Renal cortical epithelial cell (primary cell): ENCODE data around the gene KIAA1549. TPM values are rescaled to one million over a fixed set of nuclear protein-coding genes. Genes with fewer than 3 reads are reported as not detected.
A peak's percentile ranks its signal among the peaks of the same experiment; 100 is the strongest.
"Not testable (repeated sequence)": the region's sequence is repeated elsewhere in the genome, so short reads cannot be mapped to it uniquely, and the experiment has no call there.

Experiments used
- DNase-seq: peaks from one replicate; pipeline ENCODE4 v3.0.0-alpha.2; 2011; ENCODE audit warnings: low read depth
- total RNA-seq: library from RNA; depleted of rRNA; stranded (reverse); fragments of >200 nt; gene quantifications from 2 replicates; pipeline ENCODE4 v1.2.3, GENCODE V29; 2014

KIAA1549 gene
- total RNA-seq, 1 donor from 2014 or later = 10.1 TPM

DNA sequence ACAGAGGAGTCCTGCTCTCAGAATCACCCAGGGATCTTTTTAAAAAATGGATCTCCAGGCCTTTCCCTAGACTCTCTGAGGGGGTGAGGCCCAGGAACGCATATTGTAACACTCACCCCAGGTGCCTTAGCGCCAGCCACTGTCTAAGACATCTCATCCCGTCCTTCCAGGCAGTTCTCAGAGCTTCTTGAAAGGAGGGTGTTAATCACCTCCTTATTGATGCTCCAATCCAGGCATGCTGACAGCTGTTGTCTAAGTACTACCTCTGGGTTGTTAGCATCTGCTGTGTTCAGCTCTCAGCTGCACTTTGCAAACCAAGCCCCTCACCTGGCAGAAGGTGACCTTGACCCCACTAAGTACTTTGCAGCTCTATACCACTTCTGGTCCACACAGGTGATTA lies 36.0 kb downstream of the KIAA1549 start:
- DNase-seq = no peak

DNA sequence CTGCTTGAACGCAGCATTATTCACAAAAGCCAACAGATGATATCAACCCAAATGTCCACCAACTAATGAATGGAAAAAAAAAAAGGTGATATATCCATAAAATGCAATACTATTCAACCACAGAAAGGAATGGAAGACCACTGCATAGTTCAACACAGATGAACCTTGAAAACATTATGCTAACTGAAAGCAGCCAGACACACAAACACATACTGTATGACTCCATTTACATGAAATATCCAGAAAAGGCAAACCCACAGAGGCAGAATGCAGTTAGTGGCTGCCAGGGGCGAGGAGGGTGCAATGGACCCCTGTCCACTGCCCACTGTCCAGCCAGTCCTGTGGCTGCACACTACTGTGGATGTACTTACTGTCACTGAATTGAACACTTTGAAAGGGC lies 36.6 kb downstream of the KIAA1549 start:
- no peak for DNase-seq

DNA sequence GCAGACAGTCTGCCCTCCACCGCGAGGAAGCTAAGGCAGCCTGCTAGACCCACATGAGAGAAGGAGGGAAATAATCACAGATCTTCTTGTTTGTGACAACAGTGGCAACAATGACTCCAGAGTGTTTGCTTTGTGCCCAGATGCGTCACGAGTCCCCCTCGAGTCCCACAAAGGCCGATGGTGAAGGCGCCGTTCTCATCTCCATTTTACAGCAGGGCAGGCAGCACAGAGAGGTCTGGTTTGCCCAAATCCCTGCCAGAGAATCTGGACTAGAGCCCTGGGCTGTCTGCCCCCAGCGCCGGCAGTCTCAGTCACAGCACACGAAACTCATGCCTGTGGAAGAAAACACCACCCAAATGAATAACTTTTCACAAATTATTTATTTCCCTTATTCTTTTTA lies 38.1 kb downstream of the KIAA1549 start:
- no peak for DNase-seq

DNA sequence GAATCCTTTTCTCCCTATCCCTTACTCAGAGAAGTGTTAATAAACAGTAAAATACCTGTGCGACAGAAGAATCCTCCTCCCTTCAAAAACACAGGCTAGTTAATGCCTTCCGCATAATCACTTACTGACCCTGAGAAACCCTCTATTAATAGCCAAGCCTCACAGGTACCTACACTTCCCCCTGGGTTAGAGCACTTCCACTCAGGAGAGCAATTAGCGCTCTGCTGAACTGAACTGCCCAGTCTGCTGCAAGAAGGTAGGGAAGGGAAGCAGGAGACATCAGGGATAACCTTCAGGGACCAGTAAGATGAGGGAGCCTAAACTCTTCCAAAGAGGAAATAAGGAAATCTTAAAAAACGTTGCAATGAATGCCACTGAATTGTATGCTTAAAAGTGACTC lies 39.6 kb downstream of the KIAA1549 start:
- peak; percentile 8 for DNase-seq

DNA sequence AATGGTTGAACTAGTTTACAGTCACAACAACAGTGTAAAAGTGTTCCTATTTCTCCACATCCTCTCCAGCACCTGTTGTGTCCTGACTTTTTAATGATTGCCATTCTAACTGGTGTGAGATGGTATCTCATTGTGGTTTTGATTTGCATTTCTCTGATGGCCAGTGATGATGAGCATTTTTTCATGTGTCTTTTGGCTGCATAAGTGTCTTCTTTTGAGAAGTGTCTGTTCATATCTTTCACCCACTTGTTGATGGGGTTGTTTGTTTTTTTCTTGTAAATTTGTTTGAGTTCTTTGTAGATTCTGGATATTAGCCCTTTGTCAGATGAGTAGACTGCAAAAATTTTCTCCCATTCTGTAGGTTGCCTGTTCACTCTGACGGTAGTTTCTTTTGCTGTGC lies 40.6 kb downstream of the KIAA1549 start:
- DNase-seq = not testable (repeated sequence)

DNA sequence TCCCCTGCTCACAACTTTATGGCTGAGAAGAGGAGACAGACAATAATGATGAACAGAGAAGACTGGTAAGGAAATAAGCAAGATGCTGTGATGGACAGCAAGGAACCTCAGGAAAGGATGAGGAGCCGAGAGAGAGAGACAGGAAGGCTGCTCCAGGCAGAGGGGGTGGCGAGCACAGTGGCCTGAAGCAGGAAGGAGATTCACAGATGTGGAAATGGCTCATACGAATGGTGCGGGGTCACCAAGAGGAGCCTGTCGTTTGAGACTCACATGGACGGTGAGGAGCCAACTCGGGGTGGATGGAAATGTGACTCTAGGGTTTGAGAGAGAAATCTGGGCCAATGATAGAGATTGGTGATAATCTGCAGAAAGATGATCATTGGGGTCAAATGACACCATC lies 43.7 kb downstream of the KIAA1549 start:
- DNase-seq = no peak

DNA sequence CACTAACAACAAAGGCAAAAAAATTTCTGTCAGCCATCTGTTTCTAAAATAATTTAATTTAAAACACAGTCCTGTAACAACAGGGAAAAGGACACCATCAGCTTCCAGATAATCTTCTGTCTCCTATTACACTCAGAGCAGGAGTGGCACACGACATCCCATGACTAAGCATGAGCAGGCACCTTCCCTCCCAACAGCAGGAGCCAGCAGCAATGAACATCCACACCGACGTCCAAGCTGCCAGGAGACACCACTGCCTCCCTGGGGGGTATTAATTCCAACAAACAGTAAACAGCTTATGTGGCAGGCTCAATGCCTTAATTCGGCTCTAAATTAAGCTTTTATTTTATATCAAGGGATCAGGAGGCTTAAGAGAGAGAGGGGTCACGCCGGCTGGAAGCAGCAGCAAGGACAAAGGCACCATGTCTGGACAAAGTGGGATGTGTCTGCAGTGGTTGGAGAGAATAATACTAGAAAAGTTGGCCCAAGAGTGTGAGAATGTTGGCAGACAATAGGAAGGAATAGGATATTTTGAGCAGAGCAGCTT lies 45.7 kb downstream of the KIAA1549 start:
- DNase-seq = peak; percentile 83

DNA sequence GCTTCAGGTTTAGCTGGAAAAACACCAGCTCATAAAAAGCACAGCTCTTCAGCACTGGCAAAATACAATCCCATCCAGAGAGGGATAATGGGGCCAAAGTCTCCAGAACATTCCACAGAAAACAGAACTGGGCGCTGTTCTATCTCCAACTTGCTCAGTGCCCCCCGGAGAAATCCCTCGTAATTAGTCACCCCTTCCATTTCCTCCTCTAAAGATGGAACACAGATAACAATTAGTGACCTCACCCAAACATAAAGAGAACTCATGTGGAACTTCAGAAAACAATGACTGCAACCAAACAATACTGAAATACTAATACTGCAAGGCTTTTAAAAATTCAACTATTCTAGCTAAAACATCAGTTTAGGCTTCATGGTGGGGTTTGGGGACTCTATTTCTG lies 46.3 kb downstream of the KIAA1549 start:
- DNase-seq = peak; percentile 74

DNA sequence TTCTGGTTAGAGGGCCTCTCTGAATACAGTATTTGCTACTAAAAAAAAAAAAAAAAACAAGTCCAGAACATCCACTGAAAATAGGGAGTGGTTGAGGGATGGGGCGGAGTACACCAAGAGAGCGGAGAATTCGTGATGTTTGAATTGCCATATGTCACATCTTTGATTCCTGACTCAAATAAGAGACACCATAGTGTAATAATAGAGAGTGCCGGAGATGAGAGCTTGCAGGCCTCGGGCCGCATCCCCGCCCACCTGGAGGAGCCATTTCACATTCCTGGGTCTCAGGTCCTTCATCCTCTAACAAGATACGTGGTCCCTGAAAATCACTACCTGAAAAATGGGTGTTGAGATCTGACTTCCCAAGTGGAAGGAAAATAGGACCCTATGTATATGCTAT lies 46.8 kb downstream of the KIAA1549 start:
- DNase-seq = no peak

DNA sequence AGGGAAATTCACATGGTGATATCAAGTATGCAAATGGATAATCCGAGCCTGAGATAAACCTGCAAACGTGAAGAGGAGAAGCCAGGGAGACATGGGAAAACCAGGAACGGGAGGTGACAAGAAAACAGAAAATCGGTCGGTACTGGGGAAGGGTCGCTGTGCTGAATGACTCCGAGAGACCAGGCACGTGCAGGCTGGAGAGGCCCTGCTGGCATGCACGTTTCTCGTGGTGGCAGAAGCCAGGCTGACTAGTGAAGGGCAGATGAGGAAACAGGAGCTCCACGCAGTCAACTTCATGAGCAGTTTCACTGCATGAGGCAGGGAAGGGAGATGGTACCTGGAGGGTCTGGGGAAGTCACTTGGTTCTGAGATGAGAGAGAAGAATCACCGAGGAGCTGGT lies 48.3 kb downstream of the KIAA1549 start:
- DNase-seq = no peak

DNA sequence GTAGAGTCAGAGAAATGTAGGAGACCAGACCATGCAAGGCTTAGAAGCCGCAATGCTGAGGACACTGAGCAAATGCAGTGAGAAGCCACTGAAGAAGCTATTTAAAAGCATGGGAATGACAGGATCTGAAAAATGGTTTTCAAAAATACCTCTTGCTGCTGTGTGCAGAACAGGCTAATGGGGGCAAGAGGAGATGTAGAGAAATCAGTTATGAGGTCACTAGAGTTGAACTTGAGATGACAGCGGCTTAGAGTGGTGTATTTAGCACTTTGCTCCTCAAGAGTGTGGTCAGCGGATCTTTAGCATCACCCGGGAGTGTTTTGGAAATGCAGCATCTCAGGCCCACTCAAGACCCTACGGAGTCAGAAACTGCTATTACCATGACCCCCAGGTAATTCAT lies 48.8 kb downstream of the KIAA1549 start:
- DNase-seq = no peak

DNA sequence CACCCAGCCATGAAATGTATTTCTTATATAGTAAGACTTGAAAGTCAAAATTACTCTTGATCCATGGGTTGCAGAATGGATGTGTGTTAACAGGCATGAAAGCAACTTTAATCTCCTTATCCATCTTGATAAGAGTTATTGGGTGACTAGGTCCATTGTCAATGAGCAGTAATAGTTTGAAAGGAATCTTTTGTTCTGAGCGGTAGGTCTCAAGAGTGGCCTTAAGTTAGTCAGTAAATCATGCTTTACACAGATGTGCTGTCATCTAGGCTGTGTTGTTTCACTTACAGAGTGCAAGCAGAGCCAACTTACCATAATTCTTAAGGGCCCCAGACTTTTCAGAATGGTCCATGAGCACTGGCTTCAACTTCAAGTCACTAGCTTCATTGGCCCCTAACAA lies 51.2 kb downstream of the KIAA1549 start:
- no peak for DNase-seq

DNA sequence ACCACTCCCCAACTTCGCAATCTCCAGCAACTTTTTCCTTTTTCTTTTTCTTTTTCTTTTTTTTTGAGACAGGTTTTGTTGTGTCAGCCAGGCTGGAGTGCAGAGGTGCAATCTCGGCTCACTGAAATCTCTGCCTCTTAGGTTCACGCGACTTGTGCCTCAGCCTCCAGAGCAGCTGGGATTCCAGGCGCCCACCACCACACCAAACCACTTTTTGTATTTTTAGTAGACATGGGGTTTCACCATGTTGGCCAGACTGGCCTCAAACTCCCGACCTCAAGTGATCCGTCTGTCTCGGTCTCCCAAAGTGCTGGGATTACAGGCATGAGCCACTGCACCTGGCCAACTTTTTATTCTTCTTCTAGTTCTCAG lies 55.0 kb downstream of the KIAA1549 start:
- no peak for DNase-seq

DNA sequence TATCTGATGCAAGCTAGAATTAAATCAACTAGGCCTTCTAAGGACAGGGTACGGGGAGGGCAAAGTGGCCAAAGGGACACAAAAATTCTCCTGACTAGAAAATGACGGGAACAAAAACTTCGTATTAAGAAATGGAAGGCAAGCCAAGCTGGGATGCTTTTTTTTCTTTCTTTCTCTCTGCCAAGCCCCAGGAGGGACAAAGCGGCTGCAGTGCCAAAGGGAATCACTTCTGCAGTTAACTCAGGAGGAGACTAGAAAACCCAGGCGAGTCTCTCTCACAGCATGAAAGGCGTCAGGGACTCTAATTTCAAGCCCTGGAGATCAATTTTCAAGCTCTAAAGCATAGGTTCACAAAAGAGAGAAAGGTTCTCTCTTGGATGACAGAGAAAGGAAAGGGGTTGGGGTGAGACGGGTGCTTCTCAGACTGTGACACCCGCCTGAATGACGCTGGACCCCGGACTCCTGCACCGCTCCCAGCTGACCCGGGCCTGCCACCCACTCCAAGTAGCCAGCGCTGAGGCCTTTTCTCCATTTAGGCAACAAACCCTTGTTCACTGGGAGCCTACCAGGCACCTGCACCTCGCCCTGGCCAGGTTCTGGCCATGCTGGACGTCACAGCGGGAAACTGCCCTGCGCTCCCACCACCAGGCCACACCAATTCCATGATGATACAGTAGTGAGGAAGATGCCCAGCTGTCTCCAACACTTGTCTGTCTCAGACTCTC lies 56.5 kb downstream of the KIAA1549 start:
- DNase-seq = no peak

DNA sequence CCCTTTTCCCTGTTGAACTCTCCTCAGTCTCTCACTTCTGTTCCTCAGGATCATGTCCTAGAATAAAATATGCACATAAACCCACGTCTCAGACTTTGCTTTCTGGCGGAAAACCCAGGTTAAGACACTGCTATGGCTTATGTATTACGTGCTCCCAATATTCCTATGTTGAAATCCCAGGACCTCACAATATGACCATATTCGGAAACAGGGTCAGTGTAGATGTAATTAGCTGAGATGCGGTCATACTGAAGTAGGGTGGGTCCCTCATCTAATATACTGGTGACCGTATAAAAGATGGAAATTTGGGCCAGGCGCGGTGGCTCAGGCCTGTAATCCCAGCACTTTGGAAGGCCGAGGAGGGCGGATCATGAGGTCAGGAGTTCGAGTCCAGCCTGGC lies 59.9 kb downstream of the KIAA1549 start:
- no peak for DNase-seq

DNA sequence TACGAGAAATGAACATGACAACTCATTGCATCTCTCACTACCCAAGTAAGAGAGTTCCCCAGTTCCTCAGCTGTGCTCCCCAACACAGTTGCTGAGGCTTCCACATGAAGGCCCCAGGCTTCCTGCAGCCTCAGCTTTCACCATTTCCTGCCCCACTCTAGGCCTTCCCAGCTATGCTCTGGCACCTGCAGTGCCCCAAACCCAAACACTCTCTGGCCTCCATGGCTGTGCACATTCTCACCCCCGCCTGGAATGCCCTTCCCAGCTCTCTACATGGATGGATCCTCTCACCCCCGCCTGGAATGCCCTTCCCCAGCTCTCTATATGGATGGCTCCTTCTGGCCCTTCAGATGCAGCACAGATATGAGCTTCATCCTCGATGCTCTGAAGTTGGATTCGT lies 61.3 kb downstream of the KIAA1549 start:
- DNase-seq = no peak

DNA sequence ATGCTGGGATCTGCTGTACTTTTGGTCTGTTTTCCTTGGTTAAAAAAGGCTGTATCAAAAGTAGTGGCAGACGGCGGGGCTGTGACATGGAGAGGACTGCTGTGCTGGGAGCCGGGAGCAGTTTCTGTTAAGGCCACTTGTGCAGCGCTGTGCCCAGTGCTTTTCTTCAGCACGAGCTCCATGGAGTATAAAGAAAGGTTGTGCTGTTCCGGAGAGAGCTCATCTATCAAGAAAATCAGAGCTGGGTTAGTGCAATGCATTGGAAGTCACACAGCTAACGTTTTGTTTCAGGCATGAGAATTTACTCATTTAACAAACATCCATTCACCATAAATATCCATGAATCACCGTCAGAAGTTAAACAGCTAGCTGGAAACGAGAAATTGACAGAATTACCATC lies 62.0 kb downstream of the KIAA1549 start:
- no peak for DNase-seq

DNA sequence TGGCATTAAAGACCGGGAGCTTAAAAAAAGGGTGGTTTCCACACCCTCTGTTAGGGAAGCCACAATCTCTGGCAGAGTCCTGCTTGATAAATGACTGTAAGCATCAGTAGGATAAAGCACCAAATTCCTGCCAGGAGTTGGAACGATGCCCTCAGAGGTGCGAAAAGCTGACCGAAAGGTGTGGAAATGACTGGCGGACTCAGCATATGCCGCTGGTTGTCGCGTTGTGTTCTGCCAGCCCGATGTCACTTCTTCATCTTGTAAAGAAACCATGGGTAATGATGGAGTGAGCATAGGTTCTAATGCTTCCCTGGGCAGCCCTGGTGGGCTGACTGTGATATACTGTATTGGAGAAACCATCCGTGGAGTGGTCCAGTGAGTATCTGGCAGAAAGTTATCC lies 62.4 kb downstream of the KIAA1549 start:
- DNase-seq = no peak

DNA sequence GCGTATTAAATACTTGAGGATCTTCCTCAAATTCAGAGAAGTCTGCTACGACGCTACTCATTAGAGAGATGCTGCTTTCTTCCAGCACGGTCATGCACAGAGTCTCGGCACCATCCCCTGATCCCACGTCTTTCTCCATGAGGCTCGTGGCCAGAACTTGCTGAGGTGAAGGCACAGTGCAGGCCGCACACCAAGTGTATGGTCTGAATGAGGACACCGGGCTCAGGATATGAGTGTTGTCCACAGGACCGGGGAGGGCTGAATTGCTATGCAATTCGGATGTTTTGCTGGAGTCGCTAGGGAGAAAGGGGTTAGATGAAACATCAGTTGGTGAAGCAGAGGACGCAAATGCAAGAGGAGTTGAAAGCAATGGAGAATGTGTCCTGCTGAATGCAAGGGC lies 63.0 kb downstream of the KIAA1549 start:
- DNase-seq = no peak

DNA sequence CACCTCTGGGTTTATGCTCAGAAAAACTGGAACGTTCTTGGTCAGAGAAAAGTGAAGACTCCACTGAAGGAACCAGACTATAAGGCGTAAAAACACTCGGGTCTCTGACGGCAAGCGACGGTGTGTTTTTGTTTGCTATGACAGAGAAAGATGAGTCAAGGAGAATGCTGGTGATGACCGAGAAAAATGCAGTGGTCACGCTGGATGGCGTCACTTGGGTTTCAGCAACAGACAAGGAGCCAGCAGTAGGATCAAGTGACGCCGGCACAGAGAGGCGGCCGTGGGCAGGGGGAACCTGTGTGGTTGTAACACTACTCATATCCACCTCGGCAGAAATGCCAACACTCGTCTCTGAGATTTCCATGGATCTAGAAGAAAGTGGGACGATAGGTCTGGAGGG lies 63.4 kb downstream of the KIAA1549 start:
- no peak for DNase-seq

DNA sequence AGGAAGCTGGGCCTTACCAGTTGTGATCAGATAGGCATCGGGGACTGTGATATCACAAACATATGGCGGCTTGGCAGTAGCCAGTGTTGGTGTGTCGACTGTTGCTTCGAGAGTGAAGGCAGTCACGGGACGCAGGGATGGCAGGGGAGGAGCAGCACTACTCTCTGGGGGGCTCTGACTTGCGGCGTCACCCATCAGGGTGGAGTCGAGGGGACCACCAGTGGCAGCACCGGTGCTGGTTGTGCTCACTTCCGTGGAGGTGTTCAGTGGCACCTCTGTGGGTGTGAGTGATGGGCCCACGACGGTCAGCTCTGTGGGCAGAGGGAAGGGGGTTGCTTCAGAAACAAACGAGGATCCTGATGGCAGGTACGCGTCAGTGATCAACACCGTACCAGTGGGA lies 64.5 kb downstream of the KIAA1549 start:
- no peak for DNase-seq

DNA sequence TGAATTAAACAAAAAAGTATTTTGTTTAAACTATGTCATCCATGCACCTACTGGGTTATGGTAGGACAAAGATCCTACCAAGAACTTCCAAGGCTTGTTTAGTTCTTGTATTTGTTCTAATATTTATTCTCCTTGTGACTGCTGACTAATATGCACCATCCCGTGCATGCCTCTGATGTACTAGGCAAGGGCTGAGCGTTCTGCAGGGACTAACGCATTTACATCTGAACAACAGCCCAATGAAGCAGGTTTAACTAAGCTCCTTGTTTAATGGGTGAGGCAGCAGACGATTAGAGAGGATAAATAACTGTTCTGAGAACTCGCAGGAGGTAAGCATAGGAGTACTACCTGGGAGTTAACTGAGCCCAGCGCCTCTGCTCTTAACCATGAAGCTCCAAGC lies 64.9 kb downstream of the KIAA1549 start:
- no peak for DNase-seq

DNA sequence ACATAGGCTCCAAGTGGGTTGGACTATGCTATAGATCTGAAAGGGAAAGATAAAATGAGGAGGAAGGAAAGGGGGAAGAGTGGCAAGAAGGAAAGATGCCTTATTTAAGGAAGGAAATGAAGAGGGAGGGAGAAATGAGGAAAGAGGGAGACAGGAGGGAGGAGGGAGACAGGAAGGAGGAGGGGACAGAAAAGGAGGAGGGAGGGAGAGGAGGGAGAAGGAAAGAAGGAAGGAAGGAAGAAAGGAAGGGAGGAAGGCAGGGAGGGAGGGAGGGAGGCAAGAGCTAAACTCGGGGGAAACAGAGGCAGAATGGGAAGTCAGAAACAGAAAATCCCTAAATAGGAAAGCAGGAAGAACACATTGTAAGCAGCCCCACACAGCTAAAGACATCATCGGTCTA lies 67.4 kb downstream of the KIAA1549 start:
- DNase-seq = no peak

DNA sequence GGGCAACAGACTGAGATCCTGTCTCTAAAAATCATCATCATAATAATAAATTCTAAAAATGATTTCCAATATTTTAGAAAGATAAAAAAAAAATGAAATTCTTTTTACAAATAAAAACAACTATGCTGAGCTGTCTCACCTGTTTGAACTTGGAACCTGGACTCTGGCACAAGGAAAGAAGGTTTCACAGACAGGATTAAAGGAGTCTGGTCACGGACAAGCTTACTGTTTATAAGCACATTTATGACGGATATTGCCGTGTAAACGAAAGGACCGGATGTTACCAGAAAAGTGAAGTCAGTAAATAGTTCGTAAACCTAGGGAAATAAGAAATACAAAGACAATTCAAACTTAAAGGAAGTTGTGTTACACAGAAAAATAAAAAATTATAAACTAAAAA lies 70.2 kb downstream of the KIAA1549 start:
- DNase-seq = no peak
